WTC11 (cell line): ENCODE measurements around the gene ZBTB44.

Experiments
- FOXP1 ChIP-seq: sonication (generic); formaldehyde crosslinking; IDR thresholded peaks from 2 replicates; pipeline ENCODE4 v1.8.0; 2022; ENCODE audit warnings: missing genetic modification reagents, mild to moderate bottlenecking, moderate library complexity, borderline replicate concordance
- JUN ChIP-seq: sonication (generic); formaldehyde crosslinking; IDR thresholded peaks from 2 replicates; pipeline ENCODE4 v1.8.0; 2023; ENCODE audit warnings: mild to moderate bottlenecking, missing genetic modification reagents
- KAT7 ChIP-seq: sonication (generic); formaldehyde crosslinking; IDR thresholded peaks from 2 replicates; pipeline ENCODE4 v1.8.1; 2023; ENCODE audit warnings: missing genetic modification reagents, mild to moderate bottlenecking, borderline replicate concordance
- TEAD1 ChIP-seq: sonication (generic); formaldehyde crosslinking; IDR thresholded peaks from 2 replicates; pipeline ENCODE4 v1.8.0; 2022; ENCODE audit warnings: mild to moderate bottlenecking, missing genetic modification reagents
- TF ChIP-seq, protein P1 (sequence below): sonication (generic); formaldehyde crosslinking; IDR thresholded peaks from 2 replicates; pipeline ENCODE4 v1.8.0; 2022; ENCODE audit warnings: missing genetic modification reagents
- TF ChIP-seq, protein P2 (sequence below): fragments of 200-600 bp; IDR thresholded peaks from 2 replicates; pipeline ENCODE4 v1.8.0; 2022; ENCODE audit warnings: antibody characterized with exemption
- TF ChIP-seq, protein P3 (sequence below): sonication (generic); formaldehyde crosslinking; IDR thresholded peaks from 2 replicates; pipeline ENCODE4 v1.8.1; 2023; ENCODE audit warnings: mild to moderate bottlenecking, missing genetic modification reagents

DNA sequence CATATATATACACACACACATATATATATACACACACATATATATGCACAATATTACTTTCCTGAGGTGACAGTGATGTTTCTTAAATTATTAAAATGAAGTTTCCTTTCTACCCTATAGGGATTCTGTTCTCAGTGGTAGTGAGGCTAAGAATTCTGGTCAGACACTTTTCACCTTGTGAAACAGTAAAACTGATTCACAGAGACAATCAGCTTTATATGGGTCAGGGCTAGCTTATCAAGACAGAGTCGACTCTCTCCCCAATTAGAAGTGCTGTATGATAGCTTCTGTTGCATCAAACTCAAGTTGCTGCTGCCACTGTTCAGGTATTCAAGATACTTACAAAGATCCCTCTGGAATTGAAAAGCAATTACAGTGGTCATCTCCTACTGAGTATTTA, 68.4 kb downstream of the ZBTB44 start:
- TF ChIP-seq, protein P1, sequence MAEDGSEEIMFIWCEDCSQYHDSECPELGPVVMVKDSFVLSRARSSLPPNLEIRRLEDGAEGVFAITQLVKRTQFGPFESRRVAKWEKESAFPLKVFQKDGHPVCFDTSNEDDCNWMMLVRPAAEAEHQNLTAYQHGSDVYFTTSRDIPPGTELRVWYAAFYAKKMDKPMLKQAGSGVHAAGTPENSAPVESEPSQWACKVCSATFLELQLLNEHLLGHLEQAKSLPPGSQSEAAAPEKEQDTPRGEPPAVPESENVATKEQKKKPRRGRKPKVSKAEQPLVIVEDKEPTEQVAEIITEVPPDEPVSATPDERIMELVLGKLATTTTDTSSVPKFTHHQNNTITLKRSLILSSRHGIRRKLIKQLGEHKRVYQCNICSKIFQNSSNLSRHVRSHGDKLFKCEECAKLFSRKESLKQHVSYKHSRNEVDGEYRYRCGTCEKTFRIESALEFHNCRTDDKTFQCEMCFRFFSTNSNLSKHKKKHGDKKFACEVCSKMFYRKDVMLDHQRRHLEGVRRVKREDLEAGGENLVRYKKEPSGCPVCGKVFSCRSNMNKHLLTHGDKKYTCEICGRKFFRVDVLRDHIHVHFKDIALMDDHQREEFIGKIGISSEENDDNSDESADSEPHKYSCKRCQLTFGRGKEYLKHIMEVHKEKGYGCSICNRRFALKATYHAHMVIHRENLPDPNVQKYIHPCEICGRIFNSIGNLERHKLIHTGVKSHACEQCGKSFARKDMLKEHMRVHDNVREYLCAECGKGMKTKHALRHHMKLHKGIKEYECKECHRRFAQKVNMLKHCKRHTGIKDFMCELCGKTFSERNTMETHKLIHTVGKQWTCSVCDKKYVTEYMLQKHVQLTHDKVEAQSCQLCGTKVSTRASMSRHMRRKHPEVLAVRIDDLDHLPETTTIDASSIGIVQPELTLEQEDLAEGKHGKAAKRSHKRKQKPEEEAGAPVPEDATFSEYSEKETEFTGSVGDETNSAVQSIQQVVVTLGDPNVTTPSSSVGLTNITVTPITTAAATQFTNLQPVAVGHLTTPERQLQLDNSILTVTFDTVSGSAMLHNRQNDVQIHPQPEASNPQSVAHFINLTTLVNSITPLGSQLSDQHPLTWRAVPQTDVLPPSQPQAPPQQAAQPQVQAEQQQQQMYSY (CRISPR knock-in tag), result no peak
- no peak for TF ChIP-seq KAT7
- TF ChIP-seq, protein P2, sequence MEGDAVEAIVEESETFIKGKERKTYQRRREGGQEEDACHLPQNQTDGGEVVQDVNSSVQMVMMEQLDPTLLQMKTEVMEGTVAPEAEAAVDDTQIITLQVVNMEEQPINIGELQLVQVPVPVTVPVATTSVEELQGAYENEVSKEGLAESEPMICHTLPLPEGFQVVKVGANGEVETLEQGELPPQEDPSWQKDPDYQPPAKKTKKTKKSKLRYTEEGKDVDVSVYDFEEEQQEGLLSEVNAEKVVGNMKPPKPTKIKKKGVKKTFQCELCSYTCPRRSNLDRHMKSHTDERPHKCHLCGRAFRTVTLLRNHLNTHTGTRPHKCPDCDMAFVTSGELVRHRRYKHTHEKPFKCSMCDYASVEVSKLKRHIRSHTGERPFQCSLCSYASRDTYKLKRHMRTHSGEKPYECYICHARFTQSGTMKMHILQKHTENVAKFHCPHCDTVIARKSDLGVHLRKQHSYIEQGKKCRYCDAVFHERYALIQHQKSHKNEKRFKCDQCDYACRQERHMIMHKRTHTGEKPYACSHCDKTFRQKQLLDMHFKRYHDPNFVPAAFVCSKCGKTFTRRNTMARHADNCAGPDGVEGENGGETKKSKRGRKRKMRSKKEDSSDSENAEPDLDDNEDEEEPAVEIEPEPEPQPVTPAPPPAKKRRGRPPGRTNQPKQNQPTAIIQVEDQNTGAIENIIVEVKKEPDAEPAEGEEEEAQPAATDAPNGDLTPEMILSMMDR, result no peak
- TF ChIP-seq JUN (CRISPR knock-in tag), result no peak
- TF ChIP-seq, protein P3, sequence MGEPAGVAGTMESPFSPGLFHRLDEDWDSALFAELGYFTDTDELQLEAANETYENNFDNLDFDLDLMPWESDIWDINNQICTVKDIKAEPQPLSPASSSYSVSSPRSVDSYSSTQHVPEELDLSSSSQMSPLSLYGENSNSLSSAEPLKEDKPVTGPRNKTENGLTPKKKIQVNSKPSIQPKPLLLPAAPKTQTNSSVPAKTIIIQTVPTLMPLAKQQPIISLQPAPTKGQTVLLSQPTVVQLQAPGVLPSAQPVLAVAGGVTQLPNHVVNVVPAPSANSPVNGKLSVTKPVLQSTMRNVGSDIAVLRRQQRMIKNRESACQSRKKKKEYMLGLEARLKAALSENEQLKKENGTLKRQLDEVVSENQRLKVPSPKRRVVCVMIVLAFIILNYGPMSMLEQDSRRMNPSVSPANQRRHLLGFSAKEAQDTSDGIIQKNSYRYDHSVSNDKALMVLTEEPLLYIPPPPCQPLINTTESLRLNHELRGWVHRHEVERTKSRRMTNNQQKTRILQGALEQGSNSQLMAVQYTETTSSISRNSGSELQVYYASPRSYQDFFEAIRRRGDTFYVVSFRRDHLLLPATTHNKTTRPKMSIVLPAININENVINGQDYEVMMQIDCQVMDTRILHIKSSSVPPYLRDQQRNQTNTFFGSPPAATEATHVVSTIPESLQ (CRISPR knock-in tag), result no peak
- TF ChIP-seq FOXP1 (CRISPR knock-in tag), result no peak
- TF ChIP-seq TEAD1 (CRISPR knock-in tag), result no peak
